Measurements from ENCODE around the gene FIGNL1.

Gene FIGNL1

GRCh38 chr7:50394315-50394714 is 55.8 kb downstream of the FIGNL1 start:
- DNase-seq = no peak
